ENCODE results near the gene CCDC181. TPM values are rescaled to one million over a fixed set of nuclear protein-coding genes. Genes with fewer than 3 reads are reported as not detected.
A peak's percentile ranks its signal among the peaks of the same experiment; 100 is the strongest.

The CCDC181 gene
- total RNA-seq, 1 donor = 0.36 TPM

GRCh38 chr1:169395955-169396354 is 31.3 kb downstream of the CCDC181 start:
- Histone ChIP-seq H3K4me1 (ENCODE audit: insufficient read depth, low read length) (no peaks in the 10 kb centered on the region), H3K4me3 (ENCODE audit: insufficient read depth, low read length) (no peak overlapping the region), H3K27ac (ENCODE audit: low read depth, low read length) (no peak overlapping the region), H2AFZ (ENCODE audit: low read length) (no peak overlapping the region), H3K79me2 (ENCODE audit: insufficient read depth, low read length) (no peaks in the 10 kb centered on the region), H3K27me3 (ENCODE audit: insufficient read depth, low read length) (no peaks in the 10 kb centered on the region), H3K36me3 (ENCODE audit: insufficient read depth, low read length) (peaks cover 27% of the 10 kb centered on the region), H3K9me3 (ENCODE audit: low read depth, low read length) (no peaks in the 10 kb centered on the region), H4K20me1 (ENCODE audit: insufficient read depth, low read length) (no peaks in the 10 kb centered on the region), H3K4me2 (ENCODE audit: insufficient read depth, low read length) (no peak overlapping the region)
- no peak for DNase-seq (ENCODE audit: insufficient read length, low spot score, missing footprints)
- no peak for TF ChIP-seq CTCF (IDR thresholded peaks at IDR 0.05; ENCODE audit: extremely low read depth, low read depth, low read length)

GRCh38 chr1:169392406-169392805 is 34.9 kb downstream of the CCDC181 start:
- peak; percentile 1 for DNase-seq (ENCODE audit: insufficient read length, low spot score, missing footprints)

GRCh38 chr1:169390303-169390702 is 37.0 kb downstream of the CCDC181 start:
- no peaks in the 10 kb centered on the region for H3K4me1 ChIP-seq (ENCODE audit: insufficient read depth, low read length)
- H3K79me2 ChIP-seq (ENCODE audit: insufficient read depth, low read length) = no peaks in the 10 kb centered on the region
- H3K36me3 ChIP-seq (ENCODE audit: insufficient read depth, low read length) = peaks cover 70% of the 10 kb centered on the region
- no peak overlapping the region for H3K27ac ChIP-seq (ENCODE audit: low read depth, low read length)
- H3K4me2 ChIP-seq (ENCODE audit: insufficient read depth, low read length) = no peak overlapping the region
- TF ChIP-seq CTCF (IDR thresholded peaks at IDR 0.05; ENCODE audit: extremely low read depth, low read depth, low read length) = no peak
- no peak for DNase-seq (ENCODE audit: insufficient read length, low spot score, missing footprints)
- H3K9me3 ChIP-seq (ENCODE audit: low read depth, low read length) = no peaks in the 10 kb centered on the region
- no peak overlapping the region for H2AFZ ChIP-seq (ENCODE audit: low read length)
- no peak overlapping the region for H3K4me3 ChIP-seq (ENCODE audit: insufficient read depth, low read length)
- H4K20me1 ChIP-seq (ENCODE audit: insufficient read depth, low read length) = no peaks in the 10 kb centered on the region
- no peaks in the 10 kb centered on the region for H3K27me3 ChIP-seq (ENCODE audit: insufficient read depth, low read length)

More at GRCh38 chr1:169392406-169392805, 34.9 kb downstream of the CCDC181 start:
- no peaks in the 10 kb centered on the region for H3K4me1 ChIP-seq (ENCODE audit: insufficient read depth, low read length)
- H3K36me3 ChIP-seq (ENCODE audit: insufficient read depth, low read length) = peaks cover 52% of the 10 kb centered on the region
- H3K4me3 ChIP-seq (ENCODE audit: insufficient read depth, low read length) = no peak overlapping the region
- no peaks in the 10 kb centered on the region for H3K79me2 ChIP-seq (ENCODE audit: insufficient read depth, low read length)
- H3K27ac ChIP-seq (ENCODE audit: low read depth, low read length) = no peak overlapping the region
- no peak overlapping the region for H3K4me2 ChIP-seq (ENCODE audit: insufficient read depth, low read length)
- TF ChIP-seq CTCF (IDR thresholded peaks at IDR 0.05; ENCODE audit: extremely low read depth, low read depth, low read length) = no peak
- no peak overlapping the region for H2AFZ ChIP-seq (ENCODE audit: low read length)
- no peaks in the 10 kb centered on the region for H4K20me1 ChIP-seq (ENCODE audit: insufficient read depth, low read length)
- H3K27me3 ChIP-seq (ENCODE audit: insufficient read depth, low read length) = no peaks in the 10 kb centered on the region
- no peaks in the 10 kb centered on the region for H3K9me3 ChIP-seq (ENCODE audit: low read depth, low read length)

- Histone ChIP-seq H2AFZ (ENCODE audit: low read length) (no peak overlapping the region), H3K36me3 (ENCODE audit: insufficient read depth, low read length) (peaks cover 83% of the 10 kb centered on the region), H4K20me1 (ENCODE audit: insufficient read depth, low read length) (no peaks in the 10 kb centered on the region), H3K27me3 (ENCODE audit: insufficient read depth, low read length) (no peaks in the 10 kb centered on the region), H3K4me2 (ENCODE audit: insufficient read depth, low read length) (no peak overlapping the region), H3K79me2 (ENCODE audit: insufficient read depth, low read length) (no peaks in the 10 kb centered on the region), H3K4me3 (ENCODE audit: insufficient read depth, low read length) (no peak overlapping the region), H3K4me1 (ENCODE audit: insufficient read depth, low read length) (peaks cover 3% of the 10 kb centered on the region), H3K27ac (ENCODE audit: low read depth, low read length) (no peak overlapping the region), H3K9me3 (ENCODE audit: low read depth, low read length) (no peaks in the 10 kb centered on the region)
- DNase-seq (ENCODE audit: insufficient read length, low spot score, missing footprints) = peak; percentile 31
- TF ChIP-seq CTCF (IDR thresholded peaks at IDR 0.05; ENCODE audit: extremely low read depth, low read depth, low read length) = no peak
Observed at GRCh38 chr1:169387399-169387798, 39.9 kb downstream of the CCDC181 start.
